AG09309 (cell line): ENCODE results near the gene COL23A1.
A peak's percentile ranks its signal among the peaks of the same experiment; 100 is the strongest.
"Not testable (repeated sequence)": the region's sequence is repeated elsewhere in the genome, so short reads cannot be mapped to it uniquely, and the experiment has no call there.

Source experiments
- DNase-seq: peaks from one replicate; pipeline ENCODE4 v3.0.0-alpha.2; 2010; ENCODE audit warnings: low read depth
- H3K4me3 ChIP-seq: 2 replicates; pipeline ENCODE4 v1.5.1; 2011; ENCODE audit warnings: mild to moderate bottlenecking, low read depth, low read length, moderate library complexity; ENCODE audit not compliant: control insufficient read depth
- CTCF ChIP-seq: IDR thresholded peaks from 2 replicates; pipeline ENCODE4 v1.5.1; 2011; ENCODE audit warnings: mild to moderate bottlenecking, low read depth, low read length, inconsistent platforms; ENCODE audit not compliant: insufficient read depth, control insufficient read depth; ENCODE audit errors: missing control alignments

Gene COL23A1

DNA sequence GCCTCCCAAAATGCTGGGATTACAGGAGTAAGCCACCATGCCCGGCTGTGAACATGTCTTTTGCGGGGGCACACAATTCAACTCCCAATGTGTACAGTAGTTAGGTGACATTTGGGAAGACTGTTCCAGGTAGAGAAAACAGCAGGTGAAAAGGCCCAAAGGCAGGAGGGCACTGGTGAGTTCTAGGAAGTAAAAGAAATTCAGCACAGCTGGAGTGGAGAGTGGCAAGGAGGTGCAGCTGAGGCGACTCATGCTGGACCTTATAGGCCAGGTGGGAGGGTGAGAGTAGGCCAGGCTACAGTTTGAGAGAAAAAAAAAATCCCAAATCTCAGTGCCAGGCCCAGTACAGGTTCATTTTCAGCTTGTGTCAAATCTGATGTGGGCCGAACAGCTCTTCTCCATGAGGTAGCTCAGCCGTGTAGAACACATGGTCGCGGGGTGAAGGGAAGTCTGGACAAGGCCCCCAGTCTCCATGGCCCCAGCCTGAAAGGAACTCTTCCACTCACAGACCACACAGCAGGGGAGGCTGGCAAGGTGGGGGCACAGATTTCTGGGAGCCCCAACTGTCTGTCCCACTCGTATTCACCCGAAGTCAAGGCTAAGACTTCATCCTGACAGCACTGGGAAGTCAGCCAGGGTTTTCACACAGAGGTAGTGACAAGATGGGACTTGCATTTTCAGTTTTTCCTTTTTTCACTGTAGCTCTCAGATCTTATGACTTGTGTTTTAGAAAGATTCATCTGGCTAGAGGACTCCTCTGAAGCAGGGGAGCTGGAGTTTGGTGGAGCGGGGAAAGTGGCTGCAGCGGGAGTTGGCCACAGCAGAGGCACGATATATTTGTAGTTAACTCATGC lies 390.4 kb downstream of the COL23A1 start:
- DNase-seq: no peak
- H3K4me3 ChIP-seq: no peak overlapping the region
- TF ChIP-seq CTCF: no peak

DNA sequence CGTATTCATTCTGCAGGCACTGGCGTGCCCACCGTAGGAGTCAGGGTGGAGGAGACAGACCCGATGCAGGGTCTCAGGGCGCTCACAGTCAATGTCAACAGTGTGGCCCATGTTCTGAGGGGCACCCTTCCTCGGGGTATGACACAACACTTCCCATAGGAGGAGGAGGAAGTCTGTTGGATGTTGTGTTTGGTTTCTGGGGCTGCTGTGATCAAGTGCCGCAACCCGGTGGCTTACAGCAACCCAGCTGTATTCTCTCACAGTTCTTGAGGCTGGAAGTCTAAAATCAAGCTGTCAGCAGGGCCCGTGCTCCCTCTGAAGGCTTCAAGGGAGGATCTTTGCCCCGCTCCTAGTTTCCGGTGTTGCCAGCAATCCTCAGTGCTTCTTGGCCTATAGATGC lies 391.5 kb downstream of the COL23A1 start:
- no peak overlapping the region for H3K4me3 ChIP-seq
- TF ChIP-seq CTCF: no peak
- DNase-seq: no peak

DNA sequence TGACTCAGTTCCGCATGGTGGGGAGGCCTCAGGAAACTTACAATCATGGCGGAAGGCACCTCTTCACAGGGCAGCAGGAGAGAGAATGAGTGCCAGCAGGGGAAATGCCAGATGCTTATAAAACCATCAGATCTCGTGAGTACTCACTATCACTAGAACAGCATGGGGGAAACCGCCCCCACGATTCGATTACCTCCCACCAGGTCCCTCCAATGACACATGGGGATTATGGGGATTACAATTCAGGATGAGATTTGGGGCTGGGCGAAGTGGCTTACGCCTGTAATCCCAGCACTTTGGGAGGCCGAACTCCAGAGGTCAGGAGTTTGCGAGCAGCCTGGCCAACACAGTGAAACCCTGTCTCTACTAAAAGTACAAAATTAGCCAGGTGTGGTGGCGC lies 392.0 kb downstream of the COL23A1 start:
- DNase-seq, H3K4me3 ChIP-seq: not testable (repeated sequence)

DNA sequence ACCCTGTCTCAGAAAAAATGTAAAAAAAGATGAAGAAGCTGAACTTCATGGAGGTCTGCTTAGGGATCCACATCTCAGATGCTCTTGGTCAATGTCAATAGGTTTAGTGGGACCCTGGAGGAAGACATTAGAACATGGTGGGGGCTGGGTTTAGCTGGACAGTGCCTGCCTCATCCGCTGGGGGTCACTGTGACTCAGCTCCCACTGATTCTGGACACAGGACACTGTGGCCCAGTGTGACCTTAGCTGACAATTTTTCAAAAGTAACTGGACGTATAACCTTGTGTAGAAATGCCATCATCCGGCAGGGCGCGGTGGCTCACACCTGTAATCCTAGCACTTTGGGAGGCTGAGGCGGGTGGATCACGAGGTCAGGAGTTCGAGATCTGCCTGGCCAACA lies 393.2 kb downstream of the COL23A1 start:
- H3K4me3 ChIP-seq: no peak overlapping the region
- DNase-seq: no peak
- peak; percentile 34 for TF ChIP-seq CTCF

DNA sequence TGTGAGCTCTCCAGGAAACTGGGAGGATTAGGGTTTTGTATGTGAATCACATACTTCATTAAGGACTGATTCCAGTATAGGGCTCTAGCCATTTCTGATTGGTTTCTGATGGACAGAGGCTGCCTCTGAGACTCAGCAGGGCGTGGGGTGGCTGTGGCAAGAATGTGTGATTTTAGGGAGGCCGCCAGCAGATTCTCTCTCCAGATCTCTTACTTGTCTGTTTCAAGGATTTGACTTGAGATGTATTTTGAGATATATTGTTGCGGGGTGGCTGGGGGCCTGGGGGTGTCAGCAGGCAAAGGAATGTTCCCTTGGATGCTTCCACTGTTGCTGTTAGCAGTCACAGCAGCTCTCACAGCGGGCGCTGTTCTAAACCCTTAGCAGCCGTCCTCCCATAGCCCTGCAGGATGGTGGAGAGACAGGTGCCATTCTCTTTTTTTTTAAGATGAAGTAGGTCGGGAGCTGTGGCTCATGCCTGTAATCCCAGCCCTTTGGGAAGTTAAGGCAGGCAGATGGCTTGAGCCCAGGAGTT lies 393.8 kb downstream of the COL23A1 start:
- H3K4me3 ChIP-seq: no peak overlapping the region
- TF ChIP-seq CTCF: no peak
- DNase-seq: no peak

GRCh38 chr5:178194026-178194425 lies 396.2 kb downstream of the COL23A1 start:
- DNase-seq: no peak
- no peak for TF ChIP-seq CTCF

DNA sequence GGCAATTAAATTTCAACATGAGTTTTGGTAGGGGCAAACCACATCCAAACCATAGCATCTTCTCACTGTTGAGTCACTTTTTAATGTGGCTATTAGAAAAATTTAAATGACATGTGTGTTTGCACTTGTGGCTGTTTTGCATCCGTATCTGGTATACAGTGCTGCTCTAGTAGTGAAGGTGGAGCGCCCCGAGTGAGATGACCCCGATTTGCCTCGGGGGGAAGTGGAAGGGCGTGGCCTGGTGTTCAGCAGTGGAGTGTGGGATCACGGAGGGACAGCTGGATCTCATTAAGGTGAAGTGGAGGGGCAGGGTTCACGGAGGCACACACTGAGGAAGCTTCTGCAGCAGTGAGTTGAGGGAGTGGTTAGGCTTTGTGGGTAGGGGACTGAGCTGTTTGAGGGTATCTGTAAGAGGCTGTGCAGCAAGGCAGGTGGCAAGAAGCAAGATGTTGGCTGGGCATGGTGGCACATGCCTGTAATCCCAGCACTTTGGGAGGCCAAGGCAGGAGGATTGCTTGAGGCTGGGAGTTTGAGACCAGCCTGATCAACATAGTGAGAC lies 396.9 kb downstream of the COL23A1 start:
- H3K4me3 ChIP-seq: no peak overlapping the region
- no peak for DNase-seq
- TF ChIP-seq CTCF: no peak

More at GRCh38 chr5:178194026-178194425, 396.2 kb downstream of the COL23A1 start:
- H3K4me3 ChIP-seq: no peak overlapping the region
